ENCODE results near the gene GABBR2.
A peak's percentile ranks its signal among the peaks of the same experiment; 100 is the strongest.

GRCh38 chr9:98256756-98257155, 452.0 kb downstream of the GABBR2 start:
- no peak for TF ChIP-seq BHLHE40 (IDR thresholded peaks at IDR 0.05; ENCODE audit: low read length)
- TF ChIP-seq ZNF274 (IDR thresholded peaks at IDR 0.05; ENCODE audit: borderline replicate concordance, low read depth, low read length): no peak
- TF ChIP-seq POLR2A (conservative IDR thresholded peaks at IDR 0.05): no peak
- no peak for TF ChIP-seq MAFF (IDR thresholded peaks at IDR 0.05; ENCODE audit: low read length)
- no peak for TF ChIP-seq ZHX1 (conservative IDR thresholded peaks at IDR 0.05; ENCODE audit: low read length)
- TF ChIP-seq CEBPB (tag; IDR thresholded peaks at IDR 0.05): peak; percentile 70
- no peak for TF ChIP-seq ILF3 (IDR thresholded peaks at IDR 0.05; ENCODE audit: borderline replicate concordance)
- TF ChIP-seq ELK1 (CRISPR knock-in tag; IDR thresholded peaks at IDR 0.05): no peak

All from K562 (cell line).